HG02642 (cell line): ENCODE data around the gene ADCY9.
"Not testable (repeated sequence)": the region's sequence is repeated elsewhere in the genome, so short reads cannot be mapped to it uniquely, and the experiment has no call there.

ENCODE experiments used
- ATAC-seq: cut with Tn5 transposase; IDR thresholded peaks from one replicate; pipeline ENCODE4 v1.9.1; 2021; ENCODE audit warnings: mild to moderate bottlenecking; ENCODE audit not compliant: unreplicated experiment, poor library complexity

ADCY9 gene

GRCh38 chr16:4073150-4073549, 43.1 kb downstream of the ADCY9 start:
- not testable (repeated sequence) for ATAC-seq

GRCh38 chr16:4071686-4072561, 44.3 kb downstream of the ADCY9 start:
- ATAC-seq = no peak

- ATAC-seq = no peak
Observed at GRCh38 chr16:4070936-4071335, 45.3 kb downstream of the ADCY9 start.

GRCh38 chr16:4067262-4068001, 48.8 kb downstream of the ADCY9 start:
- no peak for ATAC-seq

GRCh38 chr16:4064950-4065352, 51.3 kb downstream of the ADCY9 start:
- ATAC-seq = no peak

- ATAC-seq = no peak
Observed at GRCh38 chr16:4062212-4062802, 53.9 kb downstream of the ADCY9 start.

GRCh38 chr16:4060823-4061222, 55.4 kb downstream of the ADCY9 start:
- ATAC-seq = no peak

- ATAC-seq = no peak
Observed at GRCh38 chr16:4060009-4060408, 56.2 kb downstream of the ADCY9 start.

GRCh38 chr16:4058386-4058785, 57.9 kb downstream of the ADCY9 start:
- ATAC-seq = no peak

- ATAC-seq = no peak
Observed at GRCh38 chr16:4057439-4057877, 58.8 kb downstream of the ADCY9 start.

- no peak for ATAC-seq
Observed at GRCh38 chr16:4056161-4057105, 59.8 kb downstream of the ADCY9 start.

GRCh38 chr16:4055748-4056147, 60.5 kb downstream of the ADCY9 start:
- no peak for ATAC-seq

- ATAC-seq = no peak
Observed at GRCh38 chr16:4053301-4053845, 62.9 kb downstream of the ADCY9 start.

- ATAC-seq = no peak
Observed at GRCh38 chr16:4052801-4053293, 63.4 kb downstream of the ADCY9 start.

- no peak for ATAC-seq
Observed at GRCh38 chr16:4052096-4052495, 64.1 kb downstream of the ADCY9 start.

GRCh38 chr16:4051591-4051990, 64.7 kb downstream of the ADCY9 start:
- ATAC-seq = no peak

- no peak for ATAC-seq
Observed at GRCh38 chr16:4049031-4049430, 67.2 kb downstream of the ADCY9 start.

- ATAC-seq = no peak
Observed at GRCh38 chr16:4048481-4048880, 67.8 kb downstream of the ADCY9 start.

GRCh38 chr16:4046221-4046620, 70.0 kb downstream of the ADCY9 start:
- ATAC-seq = no peak

GRCh38 chr16:4045561-4045960, 70.7 kb downstream of the ADCY9 start:
- not testable (repeated sequence) for ATAC-seq
